GM13977 (cell line): ENCODE results near the gene VPS4B.

Experiments
- DNase-seq: peaks from one replicate; pipeline ENCODE4 v3.0.0; 2012; ENCODE audit warnings: low spot score
- CTCF ChIP-seq: IDR thresholded peaks from 2 replicates; pipeline ENCODE4 v1.5.1; 2012; ENCODE audit warnings: mild to moderate bottlenecking, control low read depth; ENCODE audit not compliant: insufficient read depth; ENCODE audit errors: extremely low read depth, missing control alignments
- in situ Hi-C: fragments of 300-500 bp; cut with MboI; formaldehyde crosslinking; loops from one replicate; pipeline ENCODE4 v1.12.0; 2022; ENCODE audit warnings: low sequenced_read_pairs, low pct_unique_long_range_greater_than_20kb, mixed read lengths, inconsistent platforms; ENCODE audit not compliant: unreplicated experiment

VPS4B gene

GRCh38 chr18:63412953-63413352 lies 9.3 kb downstream of the VPS4B start:
- TF ChIP-seq CTCF = no peak
- in situ Hi-C loops = no loop called here
- no peak for DNase-seq

GRCh38 chr18:63410792-63411191 lies 11.5 kb downstream of the VPS4B start:
- DNase-seq = no peak
- TF ChIP-seq CTCF = no peak
- in situ Hi-C loops = no loop called here

- in situ Hi-C loops = no loop called here
Observed at GRCh38 chr18:63409301-63409700, 13.0 kb downstream of the VPS4B start.

GRCh38 chr18:63407734-63408133 lies 14.5 kb downstream of the VPS4B start:
- in situ Hi-C loops = no loop called here
- no peak for DNase-seq
- TF ChIP-seq CTCF = no peak

More at GRCh38 chr18:63409301-63409700, 13.0 kb downstream of the VPS4B start:
- no peak for DNase-seq
- no peak for TF ChIP-seq CTCF

- in situ Hi-C loops = no loop called here
- no peak for TF ChIP-seq CTCF
- DNase-seq = no peak
Observed at GRCh38 chr18:63405986-63406385, 16.3 kb downstream of the VPS4B start.

GRCh38 chr18:63402246-63403162 lies 19.8 kb downstream of the VPS4B start:
- in situ Hi-C loops = no loop called here
- DNase-seq = no peak
- no peak for TF ChIP-seq CTCF
